Large intestine (tissue), 3 donors: ENCODE results near the gene C5orf47. TPM values are rescaled to one million over a fixed set of nuclear protein-coding genes. Genes with fewer than 3 reads are reported as not detected.

ENCODE experiments used
- DNase-seq, 2 donors: peaks; one replicate each; pipeline versions ENCODE4 v3.0.0 to v3.0.0-alpha.2; 2013
- H3K27ac ChIP-seq: one replicate; pipeline ENCODE4 v1.5.1; 2013; ENCODE audit warnings: low read length
- H3K27me3 ChIP-seq: 2 replicates; pipeline ENCODE4 v1.6.1; 2013; ENCODE audit warnings: low read length; ENCODE audit not compliant: control insufficient read depth, insufficient read depth
- H3K36me3 ChIP-seq: 2 replicates; pipeline ENCODE4 v1.6.1; 2013; ENCODE audit warnings: low read length; ENCODE audit not compliant: control insufficient read depth, insufficient read depth
- H3K4me1 ChIP-seq: one replicate; pipeline ENCODE4 v1.6.1; 2013; ENCODE audit warnings: low read length; ENCODE audit not compliant: control insufficient read depth, insufficient read depth
- H3K4me3 ChIP-seq: one replicate; pipeline ENCODE4 v1.5.1; 2013; ENCODE audit warnings: low read length
- H3K9me3 ChIP-seq: one replicate; pipeline ENCODE4 v1.6.1; 2013; ENCODE audit warnings: mild to moderate bottlenecking, low read depth, low read length, moderate library complexity; ENCODE audit not compliant: control insufficient read depth
- WGBS: methylation state at CpG from one replicate; pipeline ENCODE4 v1.1.5; 2013; ENCODE audit warnings: low lambda C conversion rate; ENCODE audit not compliant: insufficient coverage; 5-methylcytosine and 5-hydroxymethylcytosine counted together
- polyA plus RNA-seq: library from polyadenylated mRNA; unstranded; fragments of 120-200 nt; gene quantifications from one replicate; pipeline ENCODE4 v1.2.1, GENCODE V29; 2013

Gene C5orf47
- polyA plus RNA-seq, 1 donor = 0.06 TPM

- H3K9me3 ChIP-seq = no peaks in the 10 kb centered on the region
- H3K27me3 ChIP-seq = no peaks in the 10 kb centered on the region
- H3K27ac ChIP-seq = peak overlapping the region; percentile 60
- DNase-seq = peak; percentile 76 to 84
- peaks cover 28% of the 10 kb centered on the region for H3K4me1 ChIP-seq
- no CpG with 5 or more reads among the region's 6 CpGs for WGBS
- no peak overlapping the region for H3K4me3 ChIP-seq
- peaks cover 45% of the 10 kb centered on the region for H3K36me3 ChIP-seq
Measured at GRCh38 chr5:173954671-173955521, 34.1 kb upstream of the C5orf47 start.

GRCh38 chr5:173960986-173961385 lies 28.0 kb upstream of the C5orf47 start:
- H3K27ac ChIP-seq = no peak overlapping the region
- H3K27me3 ChIP-seq = no peaks in the 10 kb centered on the region
- no CpG with 5 or more reads among the region's 2 CpGs for WGBS

DNA sequence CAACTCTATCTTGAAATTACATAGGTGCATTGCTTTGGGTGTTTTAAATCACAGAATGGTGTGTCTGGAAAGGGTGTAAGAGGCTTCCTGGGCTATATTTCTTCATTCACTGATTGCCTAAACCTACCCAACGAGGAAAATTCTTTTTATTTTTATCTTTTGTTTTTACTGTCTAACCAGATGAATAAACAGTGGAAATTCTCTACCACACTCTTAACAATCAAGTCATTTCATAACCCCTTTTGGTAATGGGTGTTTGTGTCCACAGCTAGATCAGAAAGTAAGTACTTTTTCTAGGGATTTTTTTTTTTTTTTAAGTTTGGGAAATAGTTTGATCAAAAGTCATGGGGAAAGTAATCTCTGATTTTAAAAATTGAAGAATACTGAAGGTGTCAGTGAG lies 27.6 kb upstream of the C5orf47 start:
- no peak overlapping the region for H3K4me3 ChIP-seq

More at GRCh38 chr5:173960986-173961385, 28.0 kb upstream of the C5orf47 start:
- peaks cover 9% of the 10 kb centered on the region for H3K36me3 ChIP-seq
- H3K9me3 ChIP-seq = no peaks in the 10 kb centered on the region
- DNase-seq = no peak
- no peak overlapping the region for H3K4me3 ChIP-seq
- H3K4me1 ChIP-seq = peaks cover 9% of the 10 kb centered on the region

GRCh38 chr5:173962436-173962972 lies 26.5 kb upstream of the C5orf47 start:
- H3K4me1 ChIP-seq = peaks cover 5% of the 10 kb centered on the region
- H3K36me3 ChIP-seq = peaks cover 7% of the 10 kb centered on the region
- no peak overlapping the region for H3K4me3 ChIP-seq
- DNase-seq = no peak
- WGBS = 100% methylated on average over 1 of the region's 3 CpGs
- H3K27ac ChIP-seq = no peak overlapping the region
- no peaks in the 10 kb centered on the region for H3K9me3 ChIP-seq
- no peaks in the 10 kb centered on the region for H3K27me3 ChIP-seq

More for the DNA sequence above, 27.6 kb upstream of the C5orf47 start:
- H3K4me1 ChIP-seq = peaks cover 7% of the 10 kb centered on the region
- DNase-seq = no peak
- WGBS = 50% methylated on average over 1 of the region's 1 CpG
- H3K27me3 ChIP-seq = no peaks in the 10 kb centered on the region
- H3K9me3 ChIP-seq = no peaks in the 10 kb centered on the region
- H3K27ac ChIP-seq = no peak overlapping the region
- H3K36me3 ChIP-seq = peaks cover 7% of the 10 kb centered on the region

DNA sequence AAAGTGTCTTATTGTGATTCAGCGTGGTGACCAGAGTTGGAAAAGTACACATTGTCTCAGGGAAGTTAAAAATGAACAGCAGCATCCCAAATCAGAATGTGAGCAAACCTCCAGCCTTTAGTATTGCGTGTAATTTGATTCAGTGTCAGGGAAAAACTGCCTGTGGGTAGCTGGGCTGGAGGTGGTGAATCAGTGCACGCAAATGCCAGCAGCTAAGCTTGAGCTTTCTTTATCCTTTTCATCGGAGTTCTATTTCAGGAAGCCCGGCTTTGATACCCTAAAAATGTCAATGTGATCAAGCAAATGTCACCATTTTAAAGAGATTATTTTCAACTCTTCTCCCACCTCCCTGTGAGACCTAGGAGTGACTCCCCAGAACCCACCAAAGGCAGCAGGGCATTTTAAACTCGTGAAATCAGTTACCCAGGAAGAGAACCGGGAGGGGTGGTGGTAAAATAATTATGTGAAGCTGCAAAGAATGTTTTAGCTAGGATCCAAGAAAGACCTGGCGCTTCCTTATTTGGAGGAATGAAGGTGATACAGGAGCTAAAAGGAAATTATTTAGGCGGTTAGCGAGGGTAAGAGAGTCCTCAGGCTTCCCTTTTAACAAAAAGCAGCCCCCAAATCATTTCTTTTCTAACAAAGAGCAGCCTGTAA lies 25.7 kb upstream of the C5orf47 start:
- H3K9me3 ChIP-seq = no peaks in the 10 kb centered on the region
- DNase-seq = no peak
- no peak overlapping the region for H3K4me3 ChIP-seq
- no peak overlapping the region for H3K27ac ChIP-seq
- H3K4me1 ChIP-seq = no peaks in the 10 kb centered on the region
- 47% methylated on average over 3 of the region's 10 CpGs for WGBS
- peaks cover 3% of the 10 kb centered on the region for H3K36me3 ChIP-seq
- no peaks in the 10 kb centered on the region for H3K27me3 ChIP-seq

DNA sequence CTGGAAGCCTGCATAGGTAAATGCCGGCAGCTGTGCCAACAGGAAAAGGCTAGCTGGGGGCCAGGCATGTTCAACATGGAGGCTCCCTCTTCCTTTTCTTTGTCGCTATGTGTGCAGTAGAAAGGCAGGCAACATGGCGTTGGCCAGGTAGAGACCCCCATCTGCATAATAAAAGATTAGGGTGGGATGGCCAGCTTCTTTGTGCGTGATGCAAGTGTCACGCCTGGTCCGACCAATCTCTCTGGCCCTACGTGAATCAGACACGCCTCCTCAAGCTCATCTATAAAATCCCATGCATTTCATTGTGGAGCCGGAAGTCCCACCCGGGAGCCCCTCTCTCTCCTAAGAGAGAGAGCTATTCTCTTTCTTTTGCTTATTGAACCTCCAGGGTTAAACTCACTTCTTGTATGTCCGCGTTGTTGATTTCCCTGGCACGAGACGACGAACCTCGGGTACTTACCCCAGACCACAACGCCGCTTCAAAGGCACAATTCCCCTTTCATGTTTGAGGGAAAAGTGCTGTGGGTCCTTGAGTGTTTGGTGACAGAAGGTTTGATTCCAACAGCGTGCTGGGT lies 25.0 kb upstream of the C5orf47 start:
- H3K27me3 ChIP-seq = no peaks in the 10 kb centered on the region
- H3K27ac ChIP-seq = no peak overlapping the region
- no peak for DNase-seq
- no peaks in the 10 kb centered on the region for H3K4me1 ChIP-seq
- WGBS = no CpG with 5 or more reads among the region's 19 CpGs
- H3K36me3 ChIP-seq = peaks cover 3% of the 10 kb centered on the region
- H3K4me3 ChIP-seq = no peak overlapping the region
- H3K9me3 ChIP-seq = no peaks in the 10 kb centered on the region

DNA sequence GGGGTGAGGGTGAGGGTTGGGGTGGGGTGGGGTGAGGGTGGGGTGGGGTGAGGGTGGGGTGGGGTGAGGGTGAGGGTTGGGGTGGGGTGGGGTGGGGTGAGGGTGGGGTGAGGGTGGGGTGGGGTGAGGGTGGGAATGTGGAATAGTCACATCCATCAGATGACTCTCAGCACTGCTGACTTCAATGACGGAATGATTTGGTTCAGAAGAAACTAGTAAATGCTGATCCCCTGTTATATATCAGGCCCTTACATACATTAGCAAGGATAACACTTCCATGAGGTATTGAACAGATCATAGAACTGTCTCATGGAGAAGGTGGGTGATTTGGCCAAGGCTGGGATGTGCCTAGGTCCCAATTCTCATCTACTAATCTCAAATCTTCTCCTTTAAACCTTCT lies 24.5 kb upstream of the C5orf47 start:
- Histone ChIP-seq H3K36me3 (peaks cover 3% of the 10 kb centered on the region), H3K27ac (no peak overlapping the region), H3K4me3 (no peak overlapping the region), H3K27me3 (no peaks in the 10 kb centered on the region), H3K9me3 (no peaks in the 10 kb centered on the region), H3K4me1 (peaks cover 2% of the 10 kb centered on the region)
- DNase-seq = no peak
- no CpG with 5 or more reads among the region's 1 CpG for whole genome bisulfite sequencing

GRCh38 chr5:173967241-173967640 lies 21.7 kb upstream of the C5orf47 start:
- WGBS = no CpG with 5 or more reads among the region's 4 CpGs
- Histone ChIP-seq H3K27ac (no peak overlapping the region), H3K27me3 (no peaks in the 10 kb centered on the region), H3K9me3 (peaks cover 3% of the 10 kb centered on the region), H3K4me3 (no peak overlapping the region), H3K36me3 (no peaks in the 10 kb centered on the region), H3K4me1 (peaks cover 9% of the 10 kb centered on the region)
- DNase-seq = no peak

GRCh38 chr5:173968154-173968797 lies 20.7 kb upstream of the C5orf47 start:
- H3K27ac ChIP-seq = no peak overlapping the region
- peaks cover 13% of the 10 kb centered on the region for H3K4me1 ChIP-seq
- no peak overlapping the region for H3K4me3 ChIP-seq
- no peaks in the 10 kb centered on the region for H3K36me3 ChIP-seq
- no CpG with 5 or more reads among the region's 9 CpGs for WGBS
- DNase-seq = no peak
- H3K9me3 ChIP-seq = peaks cover 3% of the 10 kb centered on the region
- H3K27me3 ChIP-seq = no peaks in the 10 kb centered on the region
